ENCODE data around the gene SLC35A1. TPM values are rescaled to one million over a fixed set of nuclear protein-coding genes. Genes with fewer than 3 reads are reported as not detected.
A peak's percentile ranks its signal among the peaks of the same experiment; 100 is the strongest.

The SLC35A1 gene
- total and polyA plus RNA-seq, 8 donors, result 2.2 to 117 (median 14.4) TPM

DNA sequence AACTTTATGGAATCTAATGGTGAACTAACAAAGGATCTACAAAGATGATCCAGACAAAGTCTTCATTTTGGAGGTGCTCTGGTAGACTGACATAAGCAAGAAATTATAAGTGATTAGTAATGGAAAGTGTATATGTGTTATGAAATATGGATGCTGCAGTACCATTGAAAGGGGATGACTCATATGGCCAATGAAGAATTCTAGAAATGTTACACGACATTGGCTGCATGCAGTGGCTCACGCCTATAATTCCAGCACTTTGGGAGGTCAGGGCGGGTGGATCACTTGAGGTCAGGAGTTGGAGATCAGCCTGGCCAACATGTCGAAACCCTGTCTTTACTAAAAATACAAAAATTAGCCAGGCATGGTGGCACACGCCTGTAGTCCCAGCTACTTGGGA lies 41.5 kb upstream of the SLC35A1 start:
- 80 to 91% (median 86%) methylated on average over 5 of the region's 5 CpGs for WGBS, 5 donors
- Histone ChIP-seq H3K27ac (no peak overlapping the region), H3K4me3 (no peak overlapping the region), H3K27me3 (no peaks in the 10 kb centered on the region), H3K4me1 (no peaks in the 10 kb centered on the region), H3K9me3 (no peaks in the 10 kb centered on the region), H3K36me3 (no peaks in the 10 kb centered on the region)
- no peak for TF ChIP-seq EP300 (IDR thresholded peaks at IDR 0.05)
- TF ChIP-seq POLR2A (IDR thresholded peaks at IDR 0.05), result no peak
- intact Hi-C loops (cut with DNase I; ENCODE audit: low total_unique reads), result no loop called here
- DNase-seq, result no peak

DNA sequence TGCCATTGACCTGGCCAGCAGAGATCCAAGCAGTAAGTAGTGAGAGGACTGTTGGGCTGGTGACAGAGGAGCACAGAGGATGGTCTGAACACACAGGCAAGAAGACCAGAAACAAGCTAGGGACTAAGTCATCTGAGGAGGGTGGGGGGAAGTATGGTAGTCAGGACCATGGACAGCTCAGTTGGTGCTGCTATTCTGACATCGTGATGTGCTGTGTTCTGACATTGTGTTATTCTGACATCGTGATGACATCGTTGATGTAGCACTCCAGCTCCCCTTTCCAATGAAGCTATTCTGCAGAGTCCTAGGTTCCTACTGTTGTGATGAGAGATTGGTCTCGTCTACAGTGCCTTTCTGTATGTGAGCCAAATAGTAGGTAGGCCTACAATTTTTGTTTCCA lies 36.3 kb upstream of the SLC35A1 start:
- Histone ChIP-seq H3K4me1 (no peaks in the 10 kb centered on the region), H3K36me3 (no peaks in the 10 kb centered on the region), H3K9me3 (no peaks in the 10 kb centered on the region), H3K4me3 (no peak overlapping the region), H3K27me3 (no peaks in the 10 kb centered on the region), H3K27ac (no peak overlapping the region)
- TF ChIP-seq EP300 (IDR thresholded peaks at IDR 0.05) (no peak), POLR2A (IDR thresholded peaks at IDR 0.05) (no peak), POLR2AphosphoS5 (IDR thresholded peaks at IDR 0.05) (no peak)
- TF ChIP-seq, protein P1, sequence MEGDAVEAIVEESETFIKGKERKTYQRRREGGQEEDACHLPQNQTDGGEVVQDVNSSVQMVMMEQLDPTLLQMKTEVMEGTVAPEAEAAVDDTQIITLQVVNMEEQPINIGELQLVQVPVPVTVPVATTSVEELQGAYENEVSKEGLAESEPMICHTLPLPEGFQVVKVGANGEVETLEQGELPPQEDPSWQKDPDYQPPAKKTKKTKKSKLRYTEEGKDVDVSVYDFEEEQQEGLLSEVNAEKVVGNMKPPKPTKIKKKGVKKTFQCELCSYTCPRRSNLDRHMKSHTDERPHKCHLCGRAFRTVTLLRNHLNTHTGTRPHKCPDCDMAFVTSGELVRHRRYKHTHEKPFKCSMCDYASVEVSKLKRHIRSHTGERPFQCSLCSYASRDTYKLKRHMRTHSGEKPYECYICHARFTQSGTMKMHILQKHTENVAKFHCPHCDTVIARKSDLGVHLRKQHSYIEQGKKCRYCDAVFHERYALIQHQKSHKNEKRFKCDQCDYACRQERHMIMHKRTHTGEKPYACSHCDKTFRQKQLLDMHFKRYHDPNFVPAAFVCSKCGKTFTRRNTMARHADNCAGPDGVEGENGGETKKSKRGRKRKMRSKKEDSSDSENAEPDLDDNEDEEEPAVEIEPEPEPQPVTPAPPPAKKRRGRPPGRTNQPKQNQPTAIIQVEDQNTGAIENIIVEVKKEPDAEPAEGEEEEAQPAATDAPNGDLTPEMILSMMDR (IDR thresholded peaks at IDR 0.05), result no peak
- WGBS, 5 donors, result 10 to 24% (median 15%) methylated on average over 4 of the region's 4 CpGs
- intact Hi-C loops (cut with DNase I; ENCODE audit: low total_unique reads), result no loop called here
- DNase-seq, result peak; percentile 34 to 87

DNA sequence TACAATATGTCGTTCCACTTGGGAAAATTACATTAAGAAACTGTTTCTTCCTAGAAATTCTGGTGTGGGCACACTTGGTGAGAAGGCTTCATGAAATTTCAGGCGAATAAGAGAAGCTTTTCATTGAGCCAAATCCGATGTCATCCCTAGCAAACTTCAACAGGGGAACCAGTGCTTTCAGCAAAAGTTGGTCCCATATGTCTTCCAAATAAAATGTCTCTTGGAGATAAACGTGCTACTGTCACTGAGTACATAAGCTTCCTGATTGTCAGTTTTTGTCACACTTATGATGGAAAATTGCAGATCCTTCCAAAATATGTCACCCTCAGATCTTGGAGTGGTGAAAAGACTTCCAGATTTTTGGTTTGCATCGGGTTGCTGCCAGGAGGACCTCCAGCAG lies 31.1 kb upstream of the SLC35A1 start:
- no peaks in the 10 kb centered on the region for H3K36me3 ChIP-seq
- H3K4me3 ChIP-seq, result no peak overlapping the region
- no peak for DNase-seq
- no peaks in the 10 kb centered on the region for H3K4me1 ChIP-seq
- no peaks in the 10 kb centered on the region for H3K9me3 ChIP-seq
- TF ChIP-seq POLR2AphosphoS5 (IDR thresholded peaks at IDR 0.05) (no peak), EP300 (IDR thresholded peaks at IDR 0.05) (no peak), POLR2A (IDR thresholded peaks at IDR 0.05) (no peak)
- TF ChIP-seq, protein P1 (IDR thresholded peaks at IDR 0.05), result no peak
- intact Hi-C loops (cut with DNase I; ENCODE audit: low total_unique reads), result no loop called here
- H3K27me3 ChIP-seq, result no peaks in the 10 kb centered on the region
- no peak overlapping the region for H3K27ac ChIP-seq
- 76 to 89% (median 84%) methylated on average over 5 of the region's 5 CpGs for WGBS, 5 donors

DNA sequence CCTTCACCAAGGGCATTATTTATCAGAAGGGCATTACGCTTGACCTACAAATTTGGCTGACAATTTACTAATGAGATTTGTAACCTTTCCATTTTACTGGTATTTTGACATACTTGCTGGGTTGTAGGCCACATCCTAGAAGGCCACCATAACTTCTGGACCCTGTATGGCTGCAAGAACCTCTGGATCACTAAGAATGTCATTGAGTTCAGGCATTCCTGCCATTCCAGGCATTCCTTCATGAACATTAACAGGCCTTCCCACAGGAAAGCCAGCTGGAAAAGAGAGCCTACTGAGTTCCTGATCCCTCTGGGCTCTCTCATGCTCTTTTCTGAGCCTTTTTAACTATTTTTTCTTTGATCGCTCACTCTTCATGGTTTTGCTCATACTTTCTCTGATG lies 28.4 kb upstream of the SLC35A1 start:
- no peak for DNase-seq
- Histone ChIP-seq H3K27ac (no peak overlapping the region), H3K36me3 (no peaks in the 10 kb centered on the region), H3K9me3 (no peaks in the 10 kb centered on the region), H3K4me3 (no peak overlapping the region), H3K27me3 (no peaks in the 10 kb centered on the region), H3K4me1 (no peaks in the 10 kb centered on the region)
- intact Hi-C loops (cut with DNase I; ENCODE audit: low total_unique reads), result no loop called here
- WGBS, 5 donors, result 91 to 97% (median 95%) methylated on average over 2 of the region's 2 CpGs
- TF ChIP-seq POLR2A (IDR thresholded peaks at IDR 0.05), result no peak
- TF ChIP-seq, protein P1 (IDR thresholded peaks at IDR 0.05), result no peak
- TF ChIP-seq EP300 (IDR thresholded peaks at IDR 0.05), result no peak
- no peak for TF ChIP-seq POLR2AphosphoS5 (IDR thresholded peaks at IDR 0.05)

DNA sequence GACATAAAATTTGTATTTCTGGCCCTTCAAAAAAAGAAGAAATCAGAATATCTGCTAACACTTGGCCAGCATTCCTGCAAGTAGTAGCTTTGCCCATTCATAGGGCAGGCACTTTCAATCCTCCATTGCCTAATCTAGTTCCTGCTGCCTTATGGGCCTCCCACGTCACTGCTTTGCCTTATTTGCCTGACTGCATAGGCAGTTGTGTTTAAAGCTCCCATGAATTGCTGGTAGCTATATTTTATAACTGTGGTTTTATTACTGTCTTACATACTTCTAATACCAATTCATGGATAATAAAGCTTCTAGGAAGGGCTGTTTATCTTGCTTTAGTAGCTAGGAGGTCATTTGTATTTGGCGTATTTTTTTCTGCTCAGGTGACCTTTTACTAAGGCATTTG lies 7.7 kb upstream of the SLC35A1 start:
- no peak overlapping the region for H3K27ac ChIP-seq
- H3K9me3 ChIP-seq, result peaks cover 0 to 7% (median 0%) of the 10 kb centered on the region in 4 donors
- TF ChIP-seq EP300 (IDR thresholded peaks at IDR 0.05) (no peak), POLR2AphosphoS5 (IDR thresholded peaks at IDR 0.05) (no peak), POLR2A (IDR thresholded peaks at IDR 0.05) (no peak)
- TF ChIP-seq, protein P1 (IDR thresholded peaks at IDR 0.05), result no peak
- H3K27me3 ChIP-seq, result no peaks in the 10 kb centered on the region
- no peak for DNase-seq
- H3K4me1 ChIP-seq, result no peaks in the 10 kb centered on the region
- H3K4me3 ChIP-seq, result no peak overlapping the region
- 68 to 80% (median 75%) methylated on average over 2 of the region's 2 CpGs for WGBS, 5 donors
- intact Hi-C loops (cut with DNase I; ENCODE audit: low total_unique reads), result loop anchor here (10.0 kb wide), 1 partner anchor 140 kb away; the partner anchor contains the start of genes GJB7 and SMIM8
- H3K36me3 ChIP-seq, result no peaks in the 10 kb centered on the region
